OCI-LY3 (cell line): ENCODE data around the gene GARIN5A.

Experiments
- H2AFZ ChIP-seq: fragments of 200-600, 300-600 bp; shearing (Covaris generic); 2 replicates; pipeline ENCODE4 v1.6.0; 2014; ENCODE audit warnings: antibody characterized with exemption, low read depth, low read length
- H3K27ac ChIP-seq: fragments of 200-600, 300-600 bp; sonication (generic); 2 replicates; pipeline ENCODE4 v1.5.1; 2014; ENCODE audit warnings: mild to moderate bottlenecking, low read length, moderate library complexity, mixed read lengths
- H3K27me3 ChIP-seq: fragments of 200-600, 300-600 bp; sonication (generic); 2 replicates; pipeline ENCODE4 v1.6.1; 2014; ENCODE audit warnings: low read depth, low read length, mixed read lengths
- H3K36me3 ChIP-seq: fragments of 200-600, 300-600 bp; sonication (generic); replicated peaks from 2 replicates; pipeline ENCODE3; 2014; ENCODE audit warnings: low read depth, low read length, mixed read lengths
- H3K4me1 ChIP-seq: fragments of 300-600, 200-600 bp; sonication (generic); 2 replicates; pipeline ENCODE4 v1.6.1; 2014; ENCODE audit warnings: low read length, mixed read lengths
- H3K4me2 ChIP-seq: fragments of 200-600, 300-600 bp; sonication (generic); 2 replicates; pipeline ENCODE4 v1.6.1; 2014; ENCODE audit warnings: low read length, mixed read lengths
- H3K4me3 ChIP-seq: fragments of 300-600, 200-600 bp; sonication (generic); 2 replicates; pipeline ENCODE4 v1.5.1; 2014; ENCODE audit warnings: antibody characterized with exemption, mild to moderate bottlenecking, low read length, moderate library complexity
- H3K79me2 ChIP-seq: fragments of 300-600, 200-600 bp; shearing (Covaris generic); 2 replicates; pipeline ENCODE4 v1.6.1; 2014; ENCODE audit warnings: mild to moderate bottlenecking, low read length, mixed read lengths
- H3K9ac ChIP-seq: fragments of 300-600, 200-600 bp; shearing (Covaris generic); 2 replicates; pipeline ENCODE4 v1.6.0; 2014; ENCODE audit warnings: mild to moderate bottlenecking, low read length, moderate library complexity
- H3K9me3 ChIP-seq: fragments of 200-600, 300-600 bp; shearing (Covaris generic); 2 replicates; pipeline ENCODE4 v1.6.1; 2014; ENCODE audit warnings: low read length, mixed read lengths; ENCODE audit not compliant: insufficient read depth
- H4K20me1 ChIP-seq: fragments of 200-600, 300-600 bp; sonication (generic); 2 replicates; pipeline ENCODE4 v1.6.1; 2016; ENCODE audit warnings: low read length, mixed read lengths; ENCODE audit not compliant: insufficient read depth
- CTCF ChIP-seq: fragments of 200-600, 300-600 bp; sonication (generic); IDR thresholded peaks from 2 replicates; pipeline ENCODE4 v1.5.1; 2014; ENCODE audit warnings: antibody characterized with exemption, low read length, low read depth
- EZH2phosphoT487 ChIP-seq: fragments of 200-600 bp; shearing (Covaris generic); IDR thresholded peaks from 2 replicates; pipeline ENCODE4 v1.6.1; 2018; ENCODE audit warnings: antibody characterized with exemption, mixed run types, low read depth

The GARIN5A gene

DNA sequence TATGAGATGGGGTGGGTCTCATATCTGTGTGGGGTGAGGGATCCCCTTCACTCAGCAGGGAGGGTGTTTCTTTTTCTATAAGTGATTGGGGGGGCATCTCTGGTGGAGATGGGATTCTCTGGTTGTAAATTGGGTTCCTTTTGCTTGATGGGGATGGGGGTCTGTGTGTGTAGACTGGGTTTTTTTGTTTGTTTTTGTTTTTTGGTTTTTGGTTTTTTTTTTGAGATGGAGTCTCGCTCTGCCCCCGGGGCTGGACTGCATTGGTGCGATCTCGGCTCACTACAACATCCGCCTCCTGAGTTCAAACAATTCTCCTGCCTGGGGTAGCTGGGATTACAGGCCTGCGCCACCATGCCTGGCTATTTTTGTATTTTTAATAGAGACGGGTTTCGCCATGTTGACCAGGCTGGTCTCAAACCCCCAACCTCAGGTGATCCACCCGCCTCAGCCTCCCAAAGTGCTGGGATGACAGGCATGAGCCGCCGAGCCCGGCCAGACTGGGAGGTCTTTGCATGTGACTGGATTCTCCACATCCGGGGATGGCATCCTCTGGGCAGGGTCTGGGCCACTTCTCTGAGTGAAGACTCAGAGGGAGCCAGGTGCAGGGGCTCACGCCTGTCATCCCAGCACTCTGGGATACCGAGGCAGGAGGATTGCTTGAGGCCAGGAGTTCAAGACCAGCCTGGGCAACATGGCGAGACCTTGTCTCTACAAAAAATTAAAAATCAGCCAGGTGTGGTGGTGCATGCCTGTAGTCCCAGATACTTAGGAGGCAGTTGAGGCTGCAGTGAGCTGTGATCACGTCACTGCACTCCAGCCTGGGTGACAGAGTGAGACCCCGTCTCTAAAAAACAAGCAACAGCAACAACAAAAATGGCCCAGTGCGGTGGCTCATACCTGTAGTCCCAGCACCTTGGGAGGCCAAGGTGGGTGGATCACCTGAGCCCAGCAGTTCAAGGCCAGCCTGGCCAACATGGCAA is 43.2 kb downstream of the GARIN5A start:
- Histone ChIP-seq H2AFZ (peak overlapping the region; percentile 35; the same call in 1 of the 2 replicates), H3K4me3 (peak overlapping the region; percentile 82), H3K9ac (peak overlapping the region; percentile 98), H3K4me1 (peaks cover 48% of the 10 kb centered on the region), H4K20me1 (peaks cover 8% of the 10 kb centered on the region), H3K36me3 (peaks cover 11% of the 10 kb centered on the region), H3K79me2 (no peaks in the 10 kb centered on the region), H3K27me3 (peaks cover 17% of the 10 kb centered on the region; the same call in 1 of the 2 replicates), H3K27ac (peak overlapping the region; percentile 90), H3K9me3 (no peaks in the 10 kb centered on the region), H3K4me2 (peak overlapping the region; percentile 100)
- no peak for TF ChIP-seq CTCF
- no peak for TF ChIP-seq EZH2phosphoT487

DNA sequence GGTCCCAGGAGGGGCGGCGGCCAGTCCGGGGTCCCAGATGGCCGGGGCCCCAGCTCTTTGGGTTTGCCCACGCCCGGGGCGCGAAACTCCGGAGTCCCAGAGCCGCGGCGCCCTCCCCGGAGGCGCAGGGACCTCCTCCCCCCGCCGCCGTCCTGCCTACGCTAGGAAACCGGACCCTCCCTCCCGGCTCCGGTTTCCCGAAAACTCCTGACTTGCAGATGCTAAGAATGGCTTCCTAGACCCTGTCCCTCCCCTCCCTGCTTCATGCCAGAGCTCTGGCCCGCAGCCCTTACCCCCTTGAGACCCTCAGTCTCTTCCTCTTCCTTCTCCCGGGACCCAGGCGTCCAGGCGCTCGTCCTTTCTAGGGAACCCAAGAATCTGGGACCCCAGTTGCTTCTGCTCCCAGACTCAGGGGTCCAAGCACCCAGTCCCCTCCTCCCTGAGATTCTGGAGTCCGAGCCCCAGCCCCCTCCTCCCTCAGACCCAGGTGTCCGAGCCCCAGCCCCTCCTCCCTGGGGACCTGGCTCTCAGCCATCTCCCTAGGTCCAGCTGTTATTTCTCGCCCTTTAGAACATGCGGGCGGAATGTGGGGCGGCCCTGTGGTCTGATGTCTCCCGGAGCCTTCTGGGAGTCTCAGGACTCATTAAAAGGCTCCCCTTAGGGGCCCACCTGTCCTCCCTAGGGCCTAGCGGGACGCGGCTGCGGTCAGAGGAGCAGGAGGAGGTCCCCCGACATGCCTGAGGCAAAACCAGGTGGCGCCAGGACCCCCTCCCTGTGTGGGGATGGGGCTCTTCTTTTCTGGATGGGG is 44.2 kb downstream of the GARIN5A start, which contains the start of gene MYBPC2:
TSS of gene MYBPC2 (plus strand) at position 672 of the 808 bp plus-strand sequence. CDS start at position 734, 62 bp downstream.
- Histone ChIP-seq H3K27ac (peak within 1 kb of the TSS; percentile 90), H3K36me3 (peaks cover 19% of the 10 kb centered on the region), H2AFZ (peak within 1 kb of the TSS; percentile 35; the same call in 1 of the 2 replicates)

GRCh38 chr19:50431343-50432220 is 45.1 kb downstream of the GARIN5A start:
- H3K27me3 ChIP-seq, result 0 out of 2 replicates have a peak, but pooled peaks cover 12% of the 10 kb centered on the region
- H2AFZ ChIP-seq, result no peak overlapping the region
- peaks cover 25% of the 10 kb centered on the region for H3K36me3 ChIP-seq
- no peaks in the 10 kb centered on the region for H3K79me2 ChIP-seq
- no peak for TF ChIP-seq EZH2phosphoT487
- no peak for TF ChIP-seq CTCF
- peak overlapping the region; percentile 82 for H3K4me3 ChIP-seq
- peaks cover 17% of the 10 kb centered on the region for H4K20me1 ChIP-seq
- no peaks in the 10 kb centered on the region for H3K9me3 ChIP-seq
- peak overlapping the region; percentile 90 for H3K27ac ChIP-seq
- peaks cover 61% of the 10 kb centered on the region for H3K4me1 ChIP-seq
- H3K9ac ChIP-seq, result peak overlapping the region; percentile 98
- H3K4me2 ChIP-seq, result peak overlapping the region; percentile 100

More for the DNA sequence above, 44.2 kb downstream of the GARIN5A start, which contains the start of gene MYBPC2:
- Histone ChIP-seq H3K79me2 (no peaks in the 10 kb centered on the region), H3K4me2 (peak within 1 kb of the TSS; percentile 100), H3K4me1 (peaks cover 59% of the 10 kb centered on the region), H3K9ac (peak within 1 kb of the TSS; percentile 98), H3K9me3 (no peaks in the 10 kb centered on the region), H3K4me3 (peak within 1 kb of the TSS; percentile 82), H4K20me1 (peaks cover 16% of the 10 kb centered on the region), H3K27me3 (0 out of 2 replicates have a peak, but pooled peaks cover 12% of the 10 kb centered on the region)
- TF ChIP-seq EZH2phosphoT487 (no peak), CTCF (no peak)
